Astrocyte (in vitro differentiated cells and primary cell): Measurements from ENCODE around the gene GABRG2. TPM values are rescaled to one million over a fixed set of nuclear protein-coding genes. Genes with fewer than 3 reads are reported as not detected.

ENCODE experiments used
- DNase-seq: peaks from one replicate; pipeline ENCODE4 v3.0.0-alpha.2; 2010; ENCODE audit warnings: low read depth
- FAIRE-seq: peaks from 2 replicates; lab custom pipeline; 2011; peaks lifted over from hg19 to GRCh38; lab: Jason Lieb, UNC
- H2AFZ ChIP-seq: 2 replicates; pipeline ENCODE4 v1.6.0; 2012; ENCODE audit warnings: low read depth, low read length, inconsistent platforms
- H3K27ac ChIP-seq: 2 replicates; pipeline ENCODE4 v1.5.1; 2011; ENCODE audit warnings: low read depth, low read length, inconsistent platforms
- H3K27me3 ChIP-seq: 2 replicates; pipeline ENCODE4 v1.6.0; 2011; ENCODE audit warnings: low read length, inconsistent platforms; ENCODE audit not compliant: insufficient read depth
- H3K36me3 ChIP-seq: 2 replicates; pipeline ENCODE4 v1.5.1; 2011; ENCODE audit warnings: low read length, inconsistent platforms; ENCODE audit not compliant: insufficient read depth
- H3K4me1 ChIP-seq: 2 replicates; pipeline ENCODE4 v1.5.1; 2011; ENCODE audit warnings: low read length, inconsistent platforms; ENCODE audit not compliant: insufficient read depth
- H3K4me2 ChIP-seq: 2 replicates; pipeline ENCODE4 v1.6.0; 2012; ENCODE audit warnings: low read length, inconsistent platforms
- H3K4me3 ChIP-seq: 2 replicates; pipeline ENCODE4 v1.5.1; 2011; ENCODE audit warnings: low read depth, mild to moderate bottlenecking, low read length, inconsistent platforms; ENCODE audit not compliant: insufficient read depth
- H3K79me2 ChIP-seq: 2 replicates; pipeline ENCODE4 v1.6.0; 2012; ENCODE audit warnings: mild to moderate bottlenecking, low read length, inconsistent platforms; ENCODE audit not compliant: insufficient read depth
- H3K9ac ChIP-seq: 2 replicates; pipeline ENCODE4 v1.6.0; 2012; ENCODE audit warnings: mild to moderate bottlenecking, low read length, inconsistent platforms
- H3K9me3 ChIP-seq: 2 replicates; pipeline ENCODE4 v1.5.1; 2012; ENCODE audit warnings: low read depth, mild to moderate bottlenecking, low read length, inconsistent platforms; ENCODE audit not compliant: insufficient read depth
- H4K20me1 ChIP-seq: 2 replicates; pipeline ENCODE4 v1.6.0; 2012; ENCODE audit warnings: low read length, inconsistent platforms; ENCODE audit not compliant: insufficient read depth
- H3K27ac Mint-ChIP-seq: one replicate; pipeline ENCODE4 v1.8.0; 2021; ENCODE audit warnings: mild to moderate bottlenecking, mixed read lengths; ENCODE audit not compliant: unreplicated experiment
- H3K27me3 Mint-ChIP-seq: one replicate; pipeline ENCODE4 v1.8.0; 2021; ENCODE audit warnings: low read depth, mixed read lengths; ENCODE audit not compliant: unreplicated experiment
- H3K36me3 Mint-ChIP-seq: one replicate; pipeline ENCODE4 v1.8.0; 2021; ENCODE audit warnings: low read depth, mixed read lengths; ENCODE audit not compliant: unreplicated experiment
- H3K4me1 Mint-ChIP-seq: one replicate; pipeline ENCODE4 v1.8.0; 2021; ENCODE audit warnings: low read depth, mixed read lengths; ENCODE audit not compliant: unreplicated experiment
- H3K4me3 Mint-ChIP-seq: one replicate; pipeline ENCODE4 v1.8.0; 2021; ENCODE audit warnings: mild to moderate bottlenecking, moderate library complexity, mixed read lengths; ENCODE audit not compliant: unreplicated experiment
- H3K9me3 Mint-ChIP-seq: one replicate; pipeline ENCODE4 v1.8.0; 2021; ENCODE audit warnings: mild to moderate bottlenecking, mixed read lengths; ENCODE audit not compliant: unreplicated experiment
- CTCF ChIP-seq: IDR thresholded peaks from 2 replicates; pipeline ENCODE4 v1.5.1; 2011; ENCODE audit warnings: low read depth, mild to moderate bottlenecking, inconsistent platforms, low read length, moderate library complexity; ENCODE audit not compliant: insufficient read depth
- EZH2 ChIP-seq: IDR thresholded peaks from 2 replicates; pipeline ENCODE4 v1.6.1; 2012; ENCODE audit warnings: mild to moderate bottlenecking, low read length, inconsistent platforms; ENCODE audit not compliant: insufficient read depth
- total RNA-seq: library from RNA; stranded (reverse); gene quantifications from 2 replicates; pipeline ENCODE4 v1.2.1, GENCODE V29; 2021

Gene GABRG2
- total RNA-seq, 1 donor from 2014 or later, result not detected

GRCh38 chr5:162091336-162091735, 23.8 kb downstream of the GABRG2 start:
- DNase-seq (no peak), FAIRE-seq (no peak)
- Histone ChIP-seq H3K36me3 (no peaks in the 10 kb centered on the region), H3K4me3 (no peak overlapping the region), H3K79me2 (no peaks in the 10 kb centered on the region), H3K4me1 (no peaks in the 10 kb centered on the region), H3K27ac (no peak overlapping the region), H3K27me3 (no peaks in the 10 kb centered on the region), H3K9ac (no peak overlapping the region), H4K20me1 (no peaks in the 10 kb centered on the region), H3K4me2 (no peak overlapping the region), H2AFZ (no peak overlapping the region), H3K9me3 (no peaks in the 10 kb centered on the region)
- no peak overlapping the region for H3K4me3 Mint-ChIP-seq
- H3K27me3 Mint-ChIP-seq, result no peaks in the 10 kb centered on the region
- H3K27ac Mint-ChIP-seq, result no peak overlapping the region
- H3K36me3 Mint-ChIP-seq, result no peaks in the 10 kb centered on the region
- H3K4me1 Mint-ChIP-seq, result no peaks in the 10 kb centered on the region
- no peaks in the 10 kb centered on the region for H3K9me3 Mint-ChIP-seq
- no peak for TF ChIP-seq CTCF

- no peak for FAIRE-seq
- H3K4me1 ChIP-seq, result no peaks in the 10 kb centered on the region
- no peaks in the 10 kb centered on the region for H3K79me2 ChIP-seq
- Mint-ChIP-seq H3K27ac (no peak overlapping the region), H3K4me3 (no peak overlapping the region), H3K36me3 (no peaks in the 10 kb centered on the region), H3K27me3 (no peaks in the 10 kb centered on the region), H3K4me1 (no peaks in the 10 kb centered on the region), H3K9me3 (no peaks in the 10 kb centered on the region)
- H3K9ac ChIP-seq, result no peak overlapping the region
- no peak overlapping the region for H3K4me3 ChIP-seq
- H4K20me1 ChIP-seq, result no peaks in the 10 kb centered on the region
- no peaks in the 10 kb centered on the region for H3K9me3 ChIP-seq
- H2AFZ ChIP-seq, result no peak overlapping the region
- TF ChIP-seq EZH2 (no peak), CTCF (no peak)
- no peak overlapping the region for H3K4me2 ChIP-seq
- DNase-seq, result no peak
- H3K36me3 ChIP-seq, result no peaks in the 10 kb centered on the region
- no peak overlapping the region for H3K27ac ChIP-seq
- H3K27me3 ChIP-seq, result no peaks in the 10 kb centered on the region
Measured at GRCh38 chr5:162096448-162096847, 28.9 kb downstream of the GABRG2 start.

- Histone ChIP-seq H3K9me3 (no peaks in the 10 kb centered on the region), H4K20me1 (no peaks in the 10 kb centered on the region), H3K9ac (no peak overlapping the region), H3K27ac (no peak overlapping the region), H2AFZ (no peak overlapping the region), H3K4me2 (no peak overlapping the region), H3K4me3 (no peak overlapping the region), H3K36me3 (no peaks in the 10 kb centered on the region), H3K79me2 (no peaks in the 10 kb centered on the region), H3K27me3 (no peaks in the 10 kb centered on the region), H3K4me1 (no peaks in the 10 kb centered on the region)
- TF ChIP-seq CTCF (no peak), EZH2 (no peak)
- FAIRE-seq (no peak), DNase-seq (no peak)
- no peaks in the 10 kb centered on the region for H3K27me3 Mint-ChIP-seq
- no peak overlapping the region for H3K27ac Mint-ChIP-seq
- H3K36me3 Mint-ChIP-seq, result no peaks in the 10 kb centered on the region
- H3K4me3 Mint-ChIP-seq, result no peak overlapping the region
- H3K9me3 Mint-ChIP-seq, result no peaks in the 10 kb centered on the region
- H3K4me1 Mint-ChIP-seq, result no peaks in the 10 kb centered on the region
Measured at GRCh38 chr5:162107591-162107990, 40.0 kb downstream of the GABRG2 start.
